Uterus (tissue), 4 donors: ENCODE data around the gene TRIO. TPM values are rescaled to one million over a fixed set of nuclear protein-coding genes. Genes with fewer than 3 reads are reported as not detected.
A peak's percentile ranks its signal among the peaks of the same experiment; 100 is the strongest.

Source experiments
- DNase-seq, 2 donors: peaks; one replicate each; pipeline ENCODE4 v3.0.0-alpha.2; 2019 to 2020
- H3K27ac ChIP-seq, 2 donors: fragments of 200-600 bp; sonication (generic); 1 replicate in 1 of 2; 2 replicates in 1 of 2; pipeline ENCODE4 v1.5.1; 2016 to 2018
- H3K27me3 ChIP-seq, 2 donors: fragments of 200-600 bp; sonication (generic); one replicate each; pipeline ENCODE4 v1.5.1; 2018 to 2019; ENCODE audit warnings: control low read depth in 1 of 2
- H3K36me3 ChIP-seq, 2 donors: fragments of 200-600 bp; sonication (generic); one replicate each; pipeline ENCODE4 v1.5.1; 2019; ENCODE audit warnings: control low read depth in 1 of 2
- H3K4me1 ChIP-seq, 2 donors: fragments of 200-600 bp; sonication (generic); one replicate each; pipeline ENCODE4 v1.5.1; 2018 to 2019; ENCODE audit warnings: control low read depth in 1 of 2
- H3K4me3 ChIP-seq, 2 donors: fragments of 200-600 bp; sonication (generic); 1 replicate in 1 of 2; 2 replicates in 1 of 2; pipeline ENCODE4 v1.5.1; 2018 to 2019; ENCODE audit warnings: mild to moderate bottlenecking in 1 of 2
- H3K9me3 ChIP-seq, 2 donors: fragments of 200-600 bp; sonication (generic); one replicate each; pipeline ENCODE4 v1.5.1; 2019; ENCODE audit warnings: control low read depth in 1 of 2
- POLR2A ChIP-seq, 2 donors: fragments of 450-650 bp; IDR thresholded peaks; one replicate each; pipeline ENCODE4 v1.6.1; 2016; ENCODE audit warnings: antibody characterized with exemption in 2 of 2, mild to moderate bottlenecking in 1 of 2, moderate library complexity in 1 of 2
- intact Hi-C: fragments of 100-400 bp; cut with DNase I; formaldehyde crosslinking; loops from one replicate; pipeline ENCODE4 v1.15.1; 2023; ENCODE audit warnings: low total_unique reads
- total RNA-seq, 4 donors: library from RNA; depleted of rRNA in 3 of 4; stranded (reverse); fragments of >200 nt in 3 of 4; gene quantifications; one replicate each; pipeline versions ENCODE4 v1.1.0 to v1.2.4, GENCODE V29; 2014 to 2023
- TF ChIP-seq, protein P1 (sequence below), 4 experiments: fragments of 200-600 bp in 2 of 4; fragments of 450-650 bp in 2 of 4; sonication (generic) in 2 of 4; IDR thresholded peaks; one replicate each; pipeline ENCODE4 v1.5.1; 2016 to 2019; ENCODE audit warnings: antibody characterized with exemption in 4 of 4, mild to moderate bottlenecking in 2 of 4, moderate library complexity in 1 of 4
- donor health status: DM: yes; HTN: yes; CAD: no.

Gene TRIO
- total RNA-seq, 4 donors from 2014 or later: 93.5 to 234 (median 207) TPM

DNA sequence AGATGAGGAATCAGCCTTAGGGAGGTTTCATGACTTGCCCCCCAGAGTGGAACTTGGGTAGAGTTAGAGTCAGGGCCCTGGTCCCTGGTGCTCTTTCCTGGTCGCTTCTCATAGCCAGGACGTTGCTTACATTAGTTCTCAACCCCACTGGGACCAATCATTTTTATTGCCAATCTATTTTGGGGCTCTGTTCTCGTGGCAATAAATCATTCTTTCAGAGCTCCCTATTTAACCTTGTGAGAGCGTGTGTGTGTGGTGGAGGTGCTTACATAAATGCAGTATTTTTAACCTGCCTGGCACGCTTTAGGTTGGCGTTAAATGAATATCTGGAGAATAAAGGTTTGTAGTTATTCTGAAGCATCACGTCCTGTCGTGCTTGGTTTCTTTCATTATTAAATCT is 4.1 kb downstream of the TRIO start:
- no peaks in the 10 kb centered on the region for H3K36me3 ChIP-seq
- TF ChIP-seq POLR2A (IDR thresholded peaks at IDR 0.05): no peak
- TF ChIP-seq, protein P1, sequence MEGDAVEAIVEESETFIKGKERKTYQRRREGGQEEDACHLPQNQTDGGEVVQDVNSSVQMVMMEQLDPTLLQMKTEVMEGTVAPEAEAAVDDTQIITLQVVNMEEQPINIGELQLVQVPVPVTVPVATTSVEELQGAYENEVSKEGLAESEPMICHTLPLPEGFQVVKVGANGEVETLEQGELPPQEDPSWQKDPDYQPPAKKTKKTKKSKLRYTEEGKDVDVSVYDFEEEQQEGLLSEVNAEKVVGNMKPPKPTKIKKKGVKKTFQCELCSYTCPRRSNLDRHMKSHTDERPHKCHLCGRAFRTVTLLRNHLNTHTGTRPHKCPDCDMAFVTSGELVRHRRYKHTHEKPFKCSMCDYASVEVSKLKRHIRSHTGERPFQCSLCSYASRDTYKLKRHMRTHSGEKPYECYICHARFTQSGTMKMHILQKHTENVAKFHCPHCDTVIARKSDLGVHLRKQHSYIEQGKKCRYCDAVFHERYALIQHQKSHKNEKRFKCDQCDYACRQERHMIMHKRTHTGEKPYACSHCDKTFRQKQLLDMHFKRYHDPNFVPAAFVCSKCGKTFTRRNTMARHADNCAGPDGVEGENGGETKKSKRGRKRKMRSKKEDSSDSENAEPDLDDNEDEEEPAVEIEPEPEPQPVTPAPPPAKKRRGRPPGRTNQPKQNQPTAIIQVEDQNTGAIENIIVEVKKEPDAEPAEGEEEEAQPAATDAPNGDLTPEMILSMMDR (IDR thresholded peaks at IDR 0.05): no peak
- DNase-seq: no peak
- no peak overlapping the region for H3K4me3 ChIP-seq
- H3K27ac ChIP-seq: peak overlapping the region; percentile 98 to 99
- intact Hi-C loops: no loop called here
- peaks cover 14 to 19% of the 10 kb centered on the region in 2 donors for H3K4me1 ChIP-seq
- no peaks in the 10 kb centered on the region for H3K27me3 ChIP-seq
- H3K9me3 ChIP-seq: no peaks in the 10 kb centered on the region

GRCh38 chr5:14148483-14148882 is 5.3 kb downstream of the TRIO start:
- no peak for DNase-seq
- no peaks in the 10 kb centered on the region for H3K9me3 ChIP-seq
- TF ChIP-seq POLR2A (IDR thresholded peaks at IDR 0.05): no peak
- TF ChIP-seq, protein P1 (IDR thresholded peaks at IDR 0.05): no peak
- peak overlapping the region; percentile 98 to 99 for H3K27ac ChIP-seq
- intact Hi-C loops: no loop called here
- H3K4me3 ChIP-seq: no peak overlapping the region
- no peaks in the 10 kb centered on the region for H3K27me3 ChIP-seq
- H3K36me3 ChIP-seq: no peaks in the 10 kb centered on the region
- H3K4me1 ChIP-seq: peaks cover 20 to 26% of the 10 kb centered on the region in 2 donors

DNA sequence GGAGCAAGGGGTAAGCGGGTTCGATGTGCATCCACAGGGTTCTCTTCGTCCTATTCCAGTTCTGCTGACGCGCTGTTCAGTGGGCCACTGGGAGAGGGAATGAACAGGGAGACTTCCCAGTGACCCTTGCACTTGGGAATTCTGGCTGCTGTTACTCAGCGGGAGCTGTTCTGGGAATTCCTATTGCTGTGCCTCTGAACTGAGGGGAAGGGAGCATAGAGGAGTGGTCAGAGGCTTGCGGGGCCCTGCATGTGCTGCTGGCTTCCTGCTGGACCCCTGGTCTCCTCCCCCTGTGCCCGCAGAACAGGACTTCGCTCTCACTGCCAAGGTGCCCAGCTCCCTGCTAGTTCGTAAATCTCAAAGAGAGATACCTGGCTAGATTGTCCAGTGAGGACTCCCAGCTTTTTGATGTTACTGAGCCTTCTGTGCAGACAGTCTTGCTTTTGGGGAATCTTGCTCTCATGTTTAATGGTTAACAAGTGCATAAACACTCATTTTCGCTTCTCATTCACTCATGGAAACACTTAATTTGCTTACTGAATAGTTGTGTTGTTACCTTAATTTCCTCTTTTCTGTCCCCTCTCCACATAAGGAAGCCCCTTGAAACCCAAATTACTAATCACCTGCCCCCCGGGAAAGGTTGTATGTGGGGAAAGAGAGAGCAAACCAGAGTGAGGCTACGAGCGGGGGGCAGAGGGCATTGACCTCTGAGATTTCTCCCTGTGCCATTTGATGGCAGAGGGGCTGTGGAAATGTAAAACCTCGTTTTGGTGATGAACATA is 5.9 kb downstream of the TRIO start:
- Histone ChIP-seq H3K27ac (peak overlapping the region; percentile 98 to 99), H3K36me3 (no peaks in the 10 kb centered on the region), H3K4me3 (no peak overlapping the region), H3K4me1 (peaks cover 23 to 27% of the 10 kb centered on the region in 2 donors), H3K9me3 (no peaks in the 10 kb centered on the region), H3K27me3 (no peaks in the 10 kb centered on the region)
- intact Hi-C loops: no loop called here
- DNase-seq: no peak
- no peak for TF ChIP-seq POLR2A (IDR thresholded peaks at IDR 0.05)
- TF ChIP-seq, protein P1 (IDR thresholded peaks at IDR 0.05): no peak

DNA sequence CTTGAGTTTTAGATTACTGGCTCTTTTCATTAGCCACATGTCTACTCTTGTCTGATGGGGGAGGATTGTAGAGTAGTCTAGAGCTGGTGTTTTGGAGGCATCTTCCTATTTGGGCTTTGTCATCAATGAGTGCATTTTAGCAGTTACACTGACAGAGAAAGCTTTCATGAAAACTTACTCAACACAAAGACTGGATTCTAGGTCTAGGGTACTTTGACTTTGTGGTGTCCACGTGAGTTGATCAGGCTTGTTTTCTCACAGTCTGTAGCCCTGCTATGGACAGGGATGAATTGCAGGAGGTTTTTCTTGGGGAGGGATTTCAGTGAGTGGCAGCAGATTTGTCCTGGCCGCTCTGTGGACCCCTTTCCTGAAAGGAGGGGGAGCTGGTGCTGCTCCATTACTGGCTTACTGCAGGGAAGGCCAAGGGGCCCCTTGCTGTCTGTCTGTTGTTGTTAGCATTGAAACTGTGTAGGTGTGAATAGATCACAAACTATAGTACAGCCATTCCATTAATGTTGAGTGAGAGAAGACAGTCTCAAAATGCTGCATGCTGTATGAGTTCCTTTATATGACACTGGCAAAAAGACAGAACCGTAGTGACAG is 6.6 kb downstream of the TRIO start:
- H3K36me3 ChIP-seq: no peaks in the 10 kb centered on the region
- peak overlapping the region in 1 of 2 donors; percentile 98 for H3K27ac ChIP-seq
- peaks cover 23 to 28% of the 10 kb centered on the region in 2 donors for H3K4me1 ChIP-seq
- H3K4me3 ChIP-seq: no peak overlapping the region
- intact Hi-C loops: no loop called here
- no peak for TF ChIP-seq POLR2A (IDR thresholded peaks at IDR 0.05)
- TF ChIP-seq, protein P1 (IDR thresholded peaks at IDR 0.05): no peak
- no peaks in the 10 kb centered on the region for H3K9me3 ChIP-seq
- DNase-seq: no peak
- no peaks in the 10 kb centered on the region for H3K27me3 ChIP-seq

DNA sequence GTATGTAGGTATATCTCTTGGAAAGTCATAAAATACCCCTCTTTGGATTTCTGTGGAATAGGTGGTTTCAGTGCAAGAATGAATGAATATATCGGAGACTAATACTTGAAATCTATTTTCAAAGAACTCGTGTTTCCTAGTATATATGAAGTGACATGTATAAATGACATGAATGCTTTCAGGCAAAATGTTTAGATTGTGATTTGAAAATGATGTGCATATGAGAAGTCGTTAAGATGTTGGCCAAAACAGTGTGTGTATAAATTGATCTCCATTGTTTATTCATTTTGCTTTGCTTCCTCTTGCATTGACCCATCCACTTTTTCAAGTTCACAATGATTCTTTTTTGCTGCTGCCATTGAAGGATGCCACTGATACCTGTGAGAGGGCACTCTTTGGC is 8.3 kb downstream of the TRIO start:
- Histone ChIP-seq H3K27me3 (no peaks in the 10 kb centered on the region), H3K27ac (no peak overlapping the region), H3K36me3 (no peaks in the 10 kb centered on the region), H3K9me3 (no peaks in the 10 kb centered on the region), H3K4me1 (peaks cover 24 to 36% of the 10 kb centered on the region in 2 donors), H3K4me3 (no peak overlapping the region)
- no peak for DNase-seq
- TF ChIP-seq POLR2A (IDR thresholded peaks at IDR 0.05): no peak
- TF ChIP-seq, protein P1 (IDR thresholded peaks at IDR 0.05): no peak
- intact Hi-C loops: no loop called here
